Bronchial epithelial cell (primary cell): ENCODE measurements around the gene ADIPOR2. TPM values are rescaled to one million over a fixed set of nuclear protein-coding genes. Genes with fewer than 3 reads are reported as not detected.

Experiments used
- DNase-seq: peaks from one replicate; pipeline ENCODE4 v3.0.0-alpha.2; 2010; ENCODE audit warnings: low read depth
- FAIRE-seq: peaks from 2 replicates; lab custom pipeline; 2011; peaks lifted over from hg19 to GRCh38; lab: Jason Lieb, UNC
- H3K27me3 ChIP-seq: 2 replicates; pipeline ENCODE4 v1.5.1; 2011; ENCODE audit warnings: low read length; ENCODE audit not compliant: control insufficient read depth, insufficient read depth
- H3K36me3 ChIP-seq: 2 replicates; pipeline ENCODE4 v1.5.1; 2011; ENCODE audit warnings: low read length; ENCODE audit not compliant: control insufficient read depth, insufficient read depth
- H3K4me3 ChIP-seq: 2 replicates; pipeline ENCODE4 v1.5.1; 2011; ENCODE audit warnings: mild to moderate bottlenecking, low read depth, low read length, control low read depth
- CTCF ChIP-seq: IDR thresholded peaks from 2 replicates; pipeline ENCODE4 v1.5.1; 2011; ENCODE audit warnings: mild to moderate bottlenecking, moderate library complexity, low read length, control low read depth, inconsistent platforms; ENCODE audit not compliant: insufficient read depth, severe bottlenecking
- total RNA-seq: library from RNA; depleted of rRNA; stranded (reverse); fragments of >200 nt; gene quantifications from 2 replicates; pipeline ENCODE4 v1.2.1, GENCODE V29; 2014

Gene ADIPOR2
- total RNA-seq, 1 donor from 2014 or later = 41.6 TPM

DNA sequence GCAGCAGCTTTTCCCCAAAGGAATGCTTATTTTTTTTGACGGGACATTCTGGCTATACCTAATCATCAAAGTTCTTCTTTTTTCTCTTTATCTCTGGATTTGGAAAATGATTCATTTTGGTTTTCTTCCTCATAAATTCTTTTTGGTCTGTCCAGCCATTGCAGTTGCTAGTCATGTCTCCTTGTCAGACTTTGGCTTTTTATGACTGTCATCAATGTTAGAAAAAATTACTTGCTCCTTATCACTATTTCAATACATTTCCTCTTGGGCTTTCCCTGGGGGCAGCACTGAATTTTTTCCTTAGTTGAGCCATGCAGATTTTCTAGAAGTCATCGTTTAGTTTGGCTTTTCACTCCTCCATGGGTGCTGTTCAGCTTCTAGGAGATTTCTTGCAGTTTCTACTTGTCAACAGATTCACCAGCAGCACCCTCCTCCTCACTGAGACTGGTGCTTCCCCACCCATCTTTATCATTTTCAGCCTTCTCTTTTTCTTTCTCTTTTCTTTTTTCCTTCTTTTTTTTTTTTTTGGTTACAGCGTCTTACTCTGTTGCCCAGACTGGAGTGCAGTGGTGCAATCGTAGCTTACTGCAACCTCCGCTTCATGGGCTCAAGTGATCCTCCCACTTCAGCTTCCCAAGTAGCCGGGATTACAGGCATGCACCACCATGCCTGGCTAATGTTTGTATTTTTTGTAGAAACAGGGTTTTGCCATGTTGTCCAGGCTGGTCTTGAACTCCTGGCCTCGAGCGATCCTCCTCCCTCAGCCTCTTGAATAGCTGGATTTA lies 5.2 kb downstream of the ADIPOR2 start:
- no peak for DNase-seq
- H3K36me3 ChIP-seq = no peaks in the 10 kb centered on the region
- TF ChIP-seq CTCF = no peak
- no peak overlapping the region for H3K4me3 ChIP-seq
- FAIRE-seq = no peak
- H3K27me3 ChIP-seq = no peaks in the 10 kb centered on the region

DNA sequence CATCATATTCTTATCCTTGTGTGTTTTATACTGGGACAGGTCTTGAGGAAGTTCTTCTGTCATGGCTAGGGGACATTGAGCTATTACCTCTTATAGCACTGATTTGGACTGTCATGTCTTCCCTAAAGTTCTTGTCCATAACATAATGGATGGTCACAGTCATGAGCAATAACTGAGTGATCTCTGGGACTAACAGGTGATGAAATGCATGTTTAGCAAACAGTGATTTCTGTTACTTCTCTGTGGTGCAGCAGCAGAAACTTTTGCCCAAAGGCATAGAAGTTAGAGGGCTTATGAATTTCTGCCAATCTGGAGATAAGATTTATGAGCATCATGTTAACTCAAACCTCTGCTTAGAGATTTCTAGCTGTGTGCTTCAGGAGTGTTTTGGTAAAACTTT lies 5.9 kb downstream of the ADIPOR2 start:
- no peak for FAIRE-seq
- DNase-seq = no peak

GRCh38 chr12:1697271-1697670 lies 6.4 kb downstream of the ADIPOR2 start:
- TF ChIP-seq CTCF = no peak
- no peak overlapping the region for H3K4me3 ChIP-seq
- FAIRE-seq (no peak), DNase-seq (no peak)
- H3K27me3 ChIP-seq = no peaks in the 10 kb centered on the region
- H3K36me3 ChIP-seq = no peaks in the 10 kb centered on the region

More for the DNA sequence above, 5.9 kb downstream of the ADIPOR2 start:
- H3K4me3 ChIP-seq = no peak overlapping the region
- H3K27me3 ChIP-seq = no peaks in the 10 kb centered on the region
- H3K36me3 ChIP-seq = no peaks in the 10 kb centered on the region
- TF ChIP-seq CTCF = no peak

DNA sequence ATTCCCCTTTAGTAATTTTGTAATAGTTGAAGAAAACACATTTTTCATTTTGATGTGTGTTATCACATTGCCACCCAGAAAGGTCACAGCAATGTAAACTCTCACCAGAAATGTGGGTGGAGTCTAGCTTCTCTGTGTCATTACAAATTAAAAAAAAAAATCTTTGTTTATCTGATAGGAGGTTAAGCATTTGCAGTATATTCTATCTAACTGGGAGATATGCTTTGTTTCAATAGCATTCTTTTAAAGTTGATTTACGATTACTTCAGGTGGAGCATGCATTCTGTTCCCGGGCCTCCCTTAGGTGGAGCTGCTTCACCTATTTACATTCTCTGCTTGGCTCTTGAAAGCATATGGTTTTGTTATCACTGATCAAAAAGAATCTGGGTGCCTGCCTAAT lies 7.8 kb downstream of the ADIPOR2 start:
- DNase-seq (no peak), FAIRE-seq (no peak)
- Histone ChIP-seq H3K36me3 (no peaks in the 10 kb centered on the region), H3K27me3 (no peaks in the 10 kb centered on the region), H3K4me3 (no peak overlapping the region)
- no peak for TF ChIP-seq CTCF

- Histone ChIP-seq H3K36me3 (no peaks in the 10 kb centered on the region), H3K27me3 (no peaks in the 10 kb centered on the region), H3K4me3 (no peak overlapping the region)
- TF ChIP-seq CTCF = no peak
- no peak for DNase-seq
- FAIRE-seq = no peak
These were observed 11.8 kb downstream of the ADIPOR2 start for GRCh38 chr12:1702713-1703112.
